Esophagus muscularis mucosa (tissue), 4 donors: ENCODE results near the gene ETNPPL. TPM values are rescaled to one million over a fixed set of nuclear protein-coding genes. Genes with fewer than 3 reads are reported as not detected.
"Not testable (repeated sequence)": the region's sequence is repeated elsewhere in the genome, so short reads cannot be mapped to it uniquely, and the experiment has no call there.

Experiments used
- DNase-seq: peaks from one replicate; pipeline ENCODE4 v3.0.0-alpha.2; 2017; ENCODE audit errors: extremely low spot score
- H3K27ac ChIP-seq, 4 donors: fragments of 200-600 bp; sonication (generic); replicated peaks in 1 of 4; 1 replicate in 3 of 4; 2 replicates in 1 of 4; pipeline ENCODE4 v1.5.1; 2016 to 2019; ENCODE audit warnings: mild to moderate bottlenecking in 1 of 4
- H3K27me3 ChIP-seq, 4 donors: fragments of 200-600 bp; sonication (generic); one replicate each; pipeline versions ENCODE4 v1.5.1 to v1.6.0; 2016 to 2019
- H3K36me3 ChIP-seq, 4 donors: fragments of 200-600 bp; sonication (generic); one replicate each; pipeline ENCODE4 v1.5.1; 2016 to 2019
- H3K4me1 ChIP-seq, 4 donors: fragments of 200-600 bp; sonication (generic); one replicate each; pipeline ENCODE4 v1.5.1; 2016 to 2019
- H3K4me3 ChIP-seq, 4 donors: fragments of 200-600 bp; sonication (generic); 1 replicate in 2 of 4; 2 replicates in 2 of 4; pipeline ENCODE4 v1.5.1; 2016 to 2019; ENCODE audit warnings: mild to moderate bottlenecking in 4 of 4, moderate library complexity in 1 of 4
- H3K9me3 ChIP-seq, 4 donors: fragments of 200-600 bp; sonication (generic); 1 replicate in 3 of 4; 2 replicates in 1 of 4; pipeline ENCODE4 v1.5.1; 2016 to 2019
- EP300 ChIP-seq: sonication (generic); formaldehyde crosslinking; IDR thresholded peaks from one replicate; pipeline ENCODE4 v1.6.1; 2017; ENCODE audit warnings: antibody characterized with exemption
- POLR2A ChIP-seq: fragments of 450-650 bp; IDR thresholded peaks from one replicate; pipeline ENCODE4 v1.6.1; 2017; ENCODE audit warnings: antibody characterized with exemption, moderate library complexity, mild to moderate bottlenecking, low read depth
- POLR2AphosphoS5 ChIP-seq, 2 donors: sonication (generic); formaldehyde crosslinking; IDR thresholded peaks; one replicate each; pipeline ENCODE4 v1.6.1; 2017; ENCODE audit warnings: antibody characterized with exemption in 2 of 2
- WGBS: methylation state at CpG from one replicate; pipeline ENCODE4 v1.1.5; 2018; 5-methylcytosine and 5-hydroxymethylcytosine counted together
- intact Hi-C: fragments of 100-400 bp; cut with DNase I; formaldehyde crosslinking; loops from one replicate; pipeline ENCODE4 v1.15.1; 2023
- total RNA-seq, 4 donors: library from RNA; depleted of rRNA; stranded (reverse); fragments of >200 nt; gene quantifications; one replicate each; pipeline versions ENCODE4 v1.1.0 to v1.2.1, GENCODE V29; 2016
- TF ChIP-seq, protein P1 (sequence below), 3 experiments: fragments of 200-600 bp in 2 of 3; fragments of 450-650 bp in 1 of 3; sonication (generic) in 2 of 3; IDR thresholded peaks; one replicate each; pipeline ENCODE4 v1.5.1; 2017 to 2019; ENCODE audit warnings: antibody characterized with exemption in 3 of 3, mild to moderate bottlenecking in 2 of 3, moderate library complexity in 1 of 3

ETNPPL gene
- total RNA-seq, 4 donors from 2014 or later = 2.0 TPM; not detected in 3

DNA sequence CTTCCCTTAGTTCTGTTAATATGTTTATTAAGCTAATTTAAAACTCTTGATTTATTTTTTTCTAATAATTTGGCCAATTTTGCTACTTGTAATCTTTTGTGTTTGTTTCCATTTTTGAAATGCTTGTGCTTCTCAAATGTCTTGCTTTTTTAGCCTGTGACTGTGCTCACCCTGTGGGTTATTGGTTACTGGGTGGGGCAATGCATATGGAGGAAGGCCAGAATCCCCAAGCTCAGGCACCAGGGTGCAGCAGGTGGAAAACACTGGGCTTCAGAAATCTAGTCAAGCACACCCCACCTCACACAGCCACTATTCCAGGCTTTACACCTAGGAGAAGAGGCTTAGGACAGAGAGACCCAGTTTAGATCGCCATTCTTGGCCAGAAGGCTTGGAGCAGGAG lies 33.1 kb downstream of the ETNPPL start:
- H3K4me1 ChIP-seq = no peaks in the 10 kb centered on the region
- no peaks in the 10 kb centered on the region for H3K27me3 ChIP-seq
- 91% methylated on average over 1 of the region's 1 CpG for whole genome bisulfite sequencing
- DNase-seq = no peak
- intact Hi-C loops = no loop called here
- no peak overlapping the region for H3K27ac ChIP-seq
- no peaks in the 10 kb centered on the region for H3K36me3 ChIP-seq
- H3K9me3 ChIP-seq = peaks cover 0 to 4% (median 0%) of the 10 kb centered on the region in 4 donors
- TF ChIP-seq, protein P1, sequence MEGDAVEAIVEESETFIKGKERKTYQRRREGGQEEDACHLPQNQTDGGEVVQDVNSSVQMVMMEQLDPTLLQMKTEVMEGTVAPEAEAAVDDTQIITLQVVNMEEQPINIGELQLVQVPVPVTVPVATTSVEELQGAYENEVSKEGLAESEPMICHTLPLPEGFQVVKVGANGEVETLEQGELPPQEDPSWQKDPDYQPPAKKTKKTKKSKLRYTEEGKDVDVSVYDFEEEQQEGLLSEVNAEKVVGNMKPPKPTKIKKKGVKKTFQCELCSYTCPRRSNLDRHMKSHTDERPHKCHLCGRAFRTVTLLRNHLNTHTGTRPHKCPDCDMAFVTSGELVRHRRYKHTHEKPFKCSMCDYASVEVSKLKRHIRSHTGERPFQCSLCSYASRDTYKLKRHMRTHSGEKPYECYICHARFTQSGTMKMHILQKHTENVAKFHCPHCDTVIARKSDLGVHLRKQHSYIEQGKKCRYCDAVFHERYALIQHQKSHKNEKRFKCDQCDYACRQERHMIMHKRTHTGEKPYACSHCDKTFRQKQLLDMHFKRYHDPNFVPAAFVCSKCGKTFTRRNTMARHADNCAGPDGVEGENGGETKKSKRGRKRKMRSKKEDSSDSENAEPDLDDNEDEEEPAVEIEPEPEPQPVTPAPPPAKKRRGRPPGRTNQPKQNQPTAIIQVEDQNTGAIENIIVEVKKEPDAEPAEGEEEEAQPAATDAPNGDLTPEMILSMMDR (IDR thresholded peaks at IDR 0.05) = no peak
- TF ChIP-seq POLR2A (no peak), POLR2AphosphoS5 (IDR thresholded peaks at IDR 0.05) (no peak), EP300 (no peak)
- no peak overlapping the region for H3K4me3 ChIP-seq

DNA sequence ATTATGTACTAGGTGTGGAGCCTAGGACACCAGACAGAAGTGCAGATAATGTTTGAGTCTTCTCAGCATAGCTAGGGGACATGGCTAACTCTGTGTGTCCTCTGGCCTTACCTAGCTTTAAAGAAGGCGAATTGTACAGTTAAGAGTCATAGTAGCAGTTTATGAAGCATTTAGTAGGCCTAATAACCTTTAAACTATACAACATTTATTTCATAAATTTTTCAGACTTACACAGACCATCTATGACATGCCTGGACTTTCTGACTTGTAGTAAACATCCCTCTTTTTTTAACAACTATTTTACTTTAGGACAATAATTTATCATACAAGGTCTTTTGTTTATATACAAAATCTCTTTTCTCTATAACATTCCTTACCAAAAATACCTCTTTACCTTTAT lies 37.4 kb downstream of the ETNPPL start:
- WGBS = 65% methylated on average over 1 of the region's 1 CpG
- Histone ChIP-seq H3K4me1 (no peaks in the 10 kb centered on the region), H3K9me3 (peaks cover 0 to 4% (median 0%) of the 10 kb centered on the region in 4 donors), H3K36me3 (no peaks in the 10 kb centered on the region), H3K27me3 (no peaks in the 10 kb centered on the region), H3K4me3 (no peak overlapping the region), H3K27ac (no peak overlapping the region)
- DNase-seq = no peak
- intact Hi-C loops = no loop called here
- TF ChIP-seq POLR2AphosphoS5 (IDR thresholded peaks at IDR 0.05) (no peak), EP300 (no peak), POLR2A (no peak)
- TF ChIP-seq, protein P1 (IDR thresholded peaks at IDR 0.05) = no peak

DNA sequence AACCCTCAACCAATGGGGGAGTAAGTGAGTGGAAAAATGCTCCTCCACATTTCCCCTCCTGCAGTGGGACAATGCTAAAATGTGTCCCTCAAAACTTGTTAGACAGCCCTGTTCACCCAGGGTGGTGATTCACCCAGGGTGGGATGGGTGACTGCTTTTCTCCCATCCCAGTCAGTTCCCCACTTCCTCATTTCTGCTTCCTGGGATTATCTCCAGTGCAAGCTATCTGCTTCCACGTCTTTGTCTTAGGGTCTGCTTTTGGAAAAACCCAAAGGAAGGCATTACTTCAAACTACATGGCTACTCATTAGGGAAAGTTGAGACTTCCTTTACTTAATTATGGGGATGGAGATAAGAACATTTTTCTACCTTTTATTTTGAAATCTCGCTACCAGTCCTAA lies 45.5 kb downstream of the ETNPPL start:
- intact Hi-C loops = no loop called here
- no peak overlapping the region for H3K4me3 ChIP-seq
- no peak for TF ChIP-seq EP300
- TF ChIP-seq, protein P1 (IDR thresholded peaks at IDR 0.05) = no peak
- no peak for TF ChIP-seq POLR2A
- TF ChIP-seq POLR2AphosphoS5 (IDR thresholded peaks at IDR 0.05) = no peak
- no peaks in the 10 kb centered on the region for H3K4me1 ChIP-seq
- 73% methylated on average over 2 of the region's 2 CpGs for WGBS
- no peaks in the 10 kb centered on the region for H3K27me3 ChIP-seq
- no peak for DNase-seq
- no peak overlapping the region for H3K27ac ChIP-seq
- no peaks in the 10 kb centered on the region for H3K9me3 ChIP-seq
- no peaks in the 10 kb centered on the region for H3K36me3 ChIP-seq

DNA sequence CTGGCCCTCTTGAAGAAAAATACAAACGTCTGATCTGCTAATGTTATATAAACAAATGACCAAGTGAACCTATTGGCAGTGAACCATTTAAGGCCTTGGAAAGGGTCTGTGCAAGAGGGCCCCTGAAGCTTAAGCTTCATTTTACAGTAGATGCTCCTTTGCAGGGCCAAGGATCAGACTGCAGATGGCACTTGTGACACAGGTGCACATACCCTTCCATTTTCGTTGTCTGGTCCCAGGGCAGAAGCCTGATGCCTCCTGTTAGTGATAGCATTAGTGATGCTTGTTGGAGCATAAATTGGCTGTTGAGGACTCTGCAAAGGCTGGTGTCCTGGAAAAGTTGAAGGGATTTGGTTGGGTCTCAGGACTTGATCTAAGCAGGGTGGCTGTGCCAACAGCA lies 46.5 kb downstream of the ETNPPL start:
- WGBS = 5% methylated on average over 1 of the region's 2 CpGs
- Histone ChIP-seq H3K27me3 (no peaks in the 10 kb centered on the region), H3K36me3 (no peaks in the 10 kb centered on the region), H3K9me3 (no peaks in the 10 kb centered on the region), H3K4me1 (no peaks in the 10 kb centered on the region), H3K4me3 (no peak overlapping the region), H3K27ac (no peak overlapping the region)
- intact Hi-C loops = no loop called here
- TF ChIP-seq, protein P1 (IDR thresholded peaks at IDR 0.05) = no peak
- TF ChIP-seq POLR2AphosphoS5 (IDR thresholded peaks at IDR 0.05) (no peak), EP300 (no peak), POLR2A (no peak)
- DNase-seq = no peak

DNA sequence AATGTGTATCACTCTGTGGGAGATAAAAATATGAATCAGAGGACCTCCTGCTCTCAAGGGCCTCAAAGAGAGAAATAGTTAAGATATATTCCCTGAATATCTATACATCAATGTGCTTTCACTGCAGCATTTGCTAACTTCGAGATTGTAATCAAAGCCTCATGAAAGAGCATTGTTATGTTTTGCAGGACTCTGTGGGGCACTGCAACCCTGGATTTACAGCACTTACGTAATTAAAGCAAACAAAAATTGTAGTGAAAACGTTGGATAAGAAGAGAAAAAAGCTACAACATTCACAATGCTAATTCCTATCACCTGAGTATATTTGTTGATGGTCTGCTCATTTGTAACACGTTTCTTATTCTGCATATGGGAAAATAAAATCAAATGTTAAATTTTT lies 48.0 kb downstream of the ETNPPL start:
- DNase-seq = no peak
- no peaks in the 10 kb centered on the region for H3K4me1 ChIP-seq
- 58% methylated on average over 4 of the region's 4 CpGs for WGBS
- no peaks in the 10 kb centered on the region for H3K36me3 ChIP-seq
- intact Hi-C loops = no loop called here
- TF ChIP-seq, protein P1 (IDR thresholded peaks at IDR 0.05) = no peak
- TF ChIP-seq POLR2AphosphoS5 (IDR thresholded peaks at IDR 0.05) (no peak), POLR2A (no peak), EP300 (no peak)
- no peaks in the 10 kb centered on the region for H3K9me3 ChIP-seq
- no peak overlapping the region for H3K27ac ChIP-seq
- no peak overlapping the region for H3K4me3 ChIP-seq
- H3K27me3 ChIP-seq = no peaks in the 10 kb centered on the region

DNA sequence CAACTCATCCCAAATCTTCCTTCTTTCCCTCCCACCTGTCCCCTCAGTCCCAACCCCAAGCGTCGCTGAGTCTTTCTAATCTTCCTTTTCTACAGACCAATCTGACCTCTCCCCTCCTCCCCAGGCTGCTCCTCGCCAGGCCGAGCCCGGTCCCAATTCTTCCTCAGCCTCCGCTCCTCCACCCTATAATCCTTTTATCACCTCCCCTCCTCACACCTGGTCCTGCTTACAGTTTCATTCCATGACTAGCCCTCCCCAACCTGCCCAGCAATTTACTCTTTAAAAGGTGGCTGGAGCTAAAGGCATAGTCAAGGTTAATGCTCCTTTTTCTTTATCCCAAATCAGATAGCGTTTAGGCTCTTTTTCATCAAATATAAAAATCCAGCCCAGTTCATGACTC lies 52.3 kb downstream of the ETNPPL start:
- H3K4me1 ChIP-seq, H3K36me3 ChIP-seq, H3K27ac ChIP-seq, H3K9me3 ChIP-seq, H3K27me3 ChIP-seq, intact Hi-C loops, H3K4me3 ChIP-seq, DNase-seq: not testable (repeated sequence)
- 61% methylated on average over 7 of the region's 7 CpGs for WGBS
